ENCODE measurements around the gene CPT1A. TPM values are rescaled to one million over a fixed set of nuclear protein-coding genes. Genes with fewer than 3 reads are reported as not detected.

CPT1A gene
- total RNA-seq, 1 donor: 29.3 TPM

DNA sequence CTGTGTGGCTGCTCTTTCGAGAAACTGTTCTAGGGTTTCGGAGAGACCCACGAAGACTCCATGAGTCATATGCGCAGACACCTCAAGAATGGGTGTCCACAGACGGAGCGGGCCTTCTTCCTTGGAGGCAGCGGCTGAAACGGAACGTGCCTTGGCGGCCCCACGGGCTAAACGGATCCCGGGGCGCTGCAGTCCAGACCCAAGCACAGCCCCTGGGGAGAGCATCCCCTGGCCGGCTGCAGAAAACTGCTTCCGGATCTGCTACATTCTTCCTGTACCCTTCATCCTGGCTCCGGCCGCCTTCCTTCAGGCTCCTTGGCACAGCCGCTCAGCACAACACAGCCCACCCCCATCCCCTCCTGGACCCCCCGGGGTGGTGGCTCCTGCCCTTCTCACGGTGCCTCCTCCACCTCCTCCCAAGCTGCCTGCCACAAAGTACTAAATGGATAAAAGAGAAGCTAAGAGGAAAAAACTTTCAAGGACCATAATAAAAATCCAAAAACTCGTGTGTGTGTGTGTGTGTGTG lies 25.4 kb downstream of the CPT1A start:
- H3K4me2 ChIP-seq (ENCODE audit: insufficient read depth, low read length): no peak overlapping the region
- no peak overlapping the region for H3K27ac ChIP-seq (ENCODE audit: low read depth, low read length)
- H3K79me2 ChIP-seq (ENCODE audit: insufficient read depth, low read length): peaks cover 59% of the 10 kb centered on the region
- no peak overlapping the region for H2AFZ ChIP-seq (ENCODE audit: low read length)
- peaks cover 27% of the 10 kb centered on the region for H4K20me1 ChIP-seq (ENCODE audit: insufficient read depth, low read length)
- H3K9me3 ChIP-seq (ENCODE audit: low read depth, low read length): no peaks in the 10 kb centered on the region
- TF ChIP-seq CTCF (IDR thresholded peaks at IDR 0.05; ENCODE audit: extremely low read depth, low read depth, low read length): no peak
- DNase-seq (ENCODE audit: insufficient read length, low spot score, missing footprints): no peak
- H3K27me3 ChIP-seq (ENCODE audit: insufficient read depth, low read length): no peaks in the 10 kb centered on the region
- no peak overlapping the region for H3K4me3 ChIP-seq (ENCODE audit: insufficient read depth, low read length)
- H3K36me3 ChIP-seq (ENCODE audit: insufficient read depth, low read length): peaks cover 21% of the 10 kb centered on the region
- H3K4me1 ChIP-seq (ENCODE audit: insufficient read depth, low read length): no peaks in the 10 kb centered on the region

DNA sequence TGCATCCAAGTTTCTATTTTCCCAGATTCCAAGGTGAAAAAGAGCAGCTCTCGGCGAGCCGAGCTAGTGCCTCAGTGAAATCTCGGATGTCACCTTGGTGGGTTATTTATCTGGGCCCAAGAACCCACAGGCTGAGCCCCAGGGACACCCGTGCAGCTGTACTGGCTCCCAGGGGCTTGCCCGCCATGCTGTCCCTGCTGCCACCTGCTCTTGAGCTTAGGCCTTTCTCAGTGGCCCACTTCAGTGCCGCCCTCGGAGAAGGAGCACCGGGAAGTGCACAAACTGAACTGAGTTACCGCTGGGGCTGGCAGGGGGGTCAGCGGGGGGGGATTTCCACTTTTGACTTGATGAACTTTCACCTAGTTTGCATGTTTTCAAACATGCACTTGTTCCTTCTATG lies 27.9 kb downstream of the CPT1A start:
- Histone ChIP-seq H4K20me1 (ENCODE audit: insufficient read depth, low read length) (peaks cover 26% of the 10 kb centered on the region), H3K27ac (ENCODE audit: low read depth, low read length) (no peak overlapping the region), H3K4me1 (ENCODE audit: insufficient read depth, low read length) (no peaks in the 10 kb centered on the region), H2AFZ (ENCODE audit: low read length) (no peak overlapping the region), H3K4me2 (ENCODE audit: insufficient read depth, low read length) (no peak overlapping the region), H3K27me3 (ENCODE audit: insufficient read depth, low read length) (no peaks in the 10 kb centered on the region), H3K36me3 (ENCODE audit: insufficient read depth, low read length) (peaks cover 26% of the 10 kb centered on the region), H3K9me3 (ENCODE audit: low read depth, low read length) (no peaks in the 10 kb centered on the region), H3K79me2 (ENCODE audit: insufficient read depth, low read length) (peaks cover 44% of the 10 kb centered on the region), H3K4me3 (ENCODE audit: insufficient read depth, low read length) (no peak overlapping the region)
- no peak for DNase-seq (ENCODE audit: insufficient read length, low spot score, missing footprints)
- no peak for TF ChIP-seq CTCF (IDR thresholded peaks at IDR 0.05; ENCODE audit: extremely low read depth, low read depth, low read length)

DNA sequence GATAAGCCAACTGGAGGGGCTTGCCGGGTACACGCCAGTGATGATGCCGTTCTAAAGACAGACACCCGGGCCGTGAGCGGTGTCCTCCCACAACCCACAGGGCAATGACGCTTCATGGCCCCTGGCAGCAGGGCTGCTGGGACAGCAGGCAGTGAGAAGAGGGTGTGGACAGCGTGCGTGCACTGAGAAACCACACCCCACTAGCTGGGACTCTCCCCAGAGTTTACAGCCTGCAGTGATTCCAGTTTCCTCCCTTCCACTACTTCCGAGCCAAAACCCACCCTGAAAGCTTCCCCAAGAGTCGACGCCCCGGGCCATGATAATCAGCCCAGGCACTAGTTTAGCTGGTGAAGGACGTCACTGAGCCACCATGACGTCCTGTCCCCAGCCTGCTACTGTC lies 29.2 kb downstream of the CPT1A start:
- no peak overlapping the region for H3K4me3 ChIP-seq (ENCODE audit: insufficient read depth, low read length)
- peaks cover 31% of the 10 kb centered on the region for H3K79me2 ChIP-seq (ENCODE audit: insufficient read depth, low read length)
- no peak overlapping the region for H3K4me2 ChIP-seq (ENCODE audit: insufficient read depth, low read length)
- TF ChIP-seq CTCF (IDR thresholded peaks at IDR 0.05; ENCODE audit: extremely low read depth, low read depth, low read length): no peak
- no peaks in the 10 kb centered on the region for H3K9me3 ChIP-seq (ENCODE audit: low read depth, low read length)
- no peak overlapping the region for H2AFZ ChIP-seq (ENCODE audit: low read length)
- H4K20me1 ChIP-seq (ENCODE audit: insufficient read depth, low read length): peaks cover 17% of the 10 kb centered on the region
- no peak overlapping the region for H3K27ac ChIP-seq (ENCODE audit: low read depth, low read length)
- H3K27me3 ChIP-seq (ENCODE audit: insufficient read depth, low read length): no peaks in the 10 kb centered on the region
- peaks cover 29% of the 10 kb centered on the region for H3K36me3 ChIP-seq (ENCODE audit: insufficient read depth, low read length)
- H3K4me1 ChIP-seq (ENCODE audit: insufficient read depth, low read length): no peaks in the 10 kb centered on the region
- no peak for DNase-seq (ENCODE audit: insufficient read length, low spot score, missing footprints)

- Histone ChIP-seq H3K4me1 (ENCODE audit: insufficient read depth, low read length) (peaks cover 7% of the 10 kb centered on the region), H3K9me3 (ENCODE audit: low read depth, low read length) (no peaks in the 10 kb centered on the region), H3K27me3 (ENCODE audit: insufficient read depth, low read length) (no peaks in the 10 kb centered on the region), H3K4me3 (ENCODE audit: insufficient read depth, low read length) (no peak overlapping the region), H3K36me3 (ENCODE audit: insufficient read depth, low read length) (peaks cover 38% of the 10 kb centered on the region), H4K20me1 (ENCODE audit: insufficient read depth, low read length) (peaks cover 13% of the 10 kb centered on the region), H2AFZ (ENCODE audit: low read length) (no peak overlapping the region), H3K79me2 (ENCODE audit: insufficient read depth, low read length) (peaks cover 15% of the 10 kb centered on the region), H3K4me2 (ENCODE audit: insufficient read depth, low read length) (no peak overlapping the region), H3K27ac (ENCODE audit: low read depth, low read length) (no peak overlapping the region)
- DNase-seq (ENCODE audit: insufficient read length, low spot score, missing footprints): no peak
- TF ChIP-seq CTCF (IDR thresholded peaks at IDR 0.05; ENCODE audit: extremely low read depth, low read depth, low read length): no peak
Observed at GRCh38 chr11:68810164-68810563, 31.6 kb downstream of the CPT1A start.
